Measurements from ENCODE around the gene HSPG2. TPM values are rescaled to one million over a fixed set of nuclear protein-coding genes. Genes with fewer than 3 reads are reported as not detected.

Gene HSPG2
- total RNA-seq, 2 donors from 2014 or later, result 684 to 846 TPM

- Histone ChIP-seq H3K27ac (no peak overlapping the region), H3K4me3 (no peak overlapping the region), H3K27me3 (replicated peaks; ENCODE audit: insufficient read depth) (no peaks in the 10 kb centered on the region), H3K4me1 (ENCODE audit: control insufficient read depth in 1 of 2, low read depth in 2 of 2) (peaks cover 0 to 8% of the 10 kb centered on the region in 2 donors), H3K36me3 (peaks cover 2% of the 10 kb centered on the region), H3K9me3 (no peaks in the 10 kb centered on the region)
- ATAC-seq (ENCODE audit: insufficient number of reproducible peaks, low FRiP score, low read depth) (no peak), DNase-seq (ENCODE audit: low spot score) (no peak)
- TF ChIP-seq, protein P1, sequence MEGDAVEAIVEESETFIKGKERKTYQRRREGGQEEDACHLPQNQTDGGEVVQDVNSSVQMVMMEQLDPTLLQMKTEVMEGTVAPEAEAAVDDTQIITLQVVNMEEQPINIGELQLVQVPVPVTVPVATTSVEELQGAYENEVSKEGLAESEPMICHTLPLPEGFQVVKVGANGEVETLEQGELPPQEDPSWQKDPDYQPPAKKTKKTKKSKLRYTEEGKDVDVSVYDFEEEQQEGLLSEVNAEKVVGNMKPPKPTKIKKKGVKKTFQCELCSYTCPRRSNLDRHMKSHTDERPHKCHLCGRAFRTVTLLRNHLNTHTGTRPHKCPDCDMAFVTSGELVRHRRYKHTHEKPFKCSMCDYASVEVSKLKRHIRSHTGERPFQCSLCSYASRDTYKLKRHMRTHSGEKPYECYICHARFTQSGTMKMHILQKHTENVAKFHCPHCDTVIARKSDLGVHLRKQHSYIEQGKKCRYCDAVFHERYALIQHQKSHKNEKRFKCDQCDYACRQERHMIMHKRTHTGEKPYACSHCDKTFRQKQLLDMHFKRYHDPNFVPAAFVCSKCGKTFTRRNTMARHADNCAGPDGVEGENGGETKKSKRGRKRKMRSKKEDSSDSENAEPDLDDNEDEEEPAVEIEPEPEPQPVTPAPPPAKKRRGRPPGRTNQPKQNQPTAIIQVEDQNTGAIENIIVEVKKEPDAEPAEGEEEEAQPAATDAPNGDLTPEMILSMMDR (IDR thresholded peaks at IDR 0.05), result no peak
Measured at GRCh38 chr1:21814981-21815582, 122.0 kb downstream of the HSPG2 start.

- Histone ChIP-seq H3K4me3 (peak overlapping the region; percentile 58), H3K36me3 (peaks cover 2% of the 10 kb centered on the region), H3K27ac (no peak overlapping the region), H3K9me3 (no peaks in the 10 kb centered on the region), H3K4me1 (ENCODE audit: control insufficient read depth in 1 of 2, low read depth in 2 of 2) (peaks cover 0 to 8% of the 10 kb centered on the region in 2 donors), H3K27me3 (replicated peaks; ENCODE audit: insufficient read depth) (no peaks in the 10 kb centered on the region)
- TF ChIP-seq, protein P1 (IDR thresholded peaks at IDR 0.05), result peak; percentile 59
- no peak for DNase-seq (ENCODE audit: low spot score)
- no peak for ATAC-seq (ENCODE audit: insufficient number of reproducible peaks, low FRiP score, low read depth)
Measured at GRCh38 chr1:21814241-21814918, 122.7 kb downstream of the HSPG2 start.

GRCh38 chr1:21813542-21813941 lies 123.6 kb downstream of the HSPG2 start:
- Histone ChIP-seq H3K4me1 (ENCODE audit: control insufficient read depth in 1 of 2, low read depth in 2 of 2) (peaks cover 0 to 8% of the 10 kb centered on the region in 2 donors), H3K4me3 (no peak overlapping the region), H3K9me3 (no peaks in the 10 kb centered on the region), H3K27me3 (replicated peaks; ENCODE audit: insufficient read depth) (no peaks in the 10 kb centered on the region), H3K36me3 (no peaks in the 10 kb centered on the region), H3K27ac (no peak overlapping the region)
- TF ChIP-seq, protein P1 (IDR thresholded peaks at IDR 0.05), result no peak
- no peak for ATAC-seq (ENCODE audit: insufficient number of reproducible peaks, low FRiP score, low read depth)
- DNase-seq (ENCODE audit: low spot score), result no peak

- Histone ChIP-seq H3K36me3 (no peaks in the 10 kb centered on the region), H3K4me1 (ENCODE audit: control insufficient read depth in 1 of 2, low read depth in 2 of 2) (peaks cover 0 to 8% of the 10 kb centered on the region in 2 donors), H3K9me3 (no peaks in the 10 kb centered on the region), H3K4me3 (no peak within 1 kb of the TSS), H3K27ac (no peak within 1 kb of the TSS), H3K27me3 (replicated peaks; ENCODE audit: insufficient read depth) (no peaks in the 10 kb centered on the region)
- ATAC-seq (ENCODE audit: insufficient number of reproducible peaks, low FRiP score, low read depth), result no peak
- DNase-seq (ENCODE audit: low spot score), result no peak
- TF ChIP-seq, protein P1 (IDR thresholded peaks at IDR 0.05), result no peak
Measured at GRCh38 chr1:21811875-21812305, 125.2 kb downstream of the HSPG2 start, which contains the start of gene LDLRAD2. Gene LDLRAD2 (plus strand): TSS chr1:21812265. CDS start chr1:21812452, 187 bp downstream.

DNA sequence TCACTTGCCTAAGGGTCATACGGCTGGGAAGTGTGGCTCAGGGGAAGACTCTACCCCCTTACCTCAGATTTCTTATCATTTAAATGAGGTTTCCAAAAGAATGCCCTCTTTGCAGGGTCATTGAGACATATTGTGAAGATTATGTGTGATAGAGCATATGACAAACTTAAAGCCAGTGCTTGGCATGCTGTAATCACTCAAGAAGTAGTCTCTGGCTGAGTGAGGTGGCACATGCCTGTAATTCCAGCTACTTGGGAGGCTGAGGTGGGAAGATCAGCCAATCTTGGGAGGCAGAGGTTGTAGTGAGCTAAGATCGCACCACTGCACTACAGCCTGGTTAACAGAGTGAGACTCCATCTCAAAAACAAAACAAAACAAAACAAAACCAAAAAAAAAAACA lies 132.6 kb downstream of the HSPG2 start:
- Histone ChIP-seq H3K27ac (no peak overlapping the region), H3K9me3 (no peaks in the 10 kb centered on the region), H3K27me3 (replicated peaks; ENCODE audit: insufficient read depth) (no peaks in the 10 kb centered on the region), H3K4me1 (ENCODE audit: control insufficient read depth in 1 of 2, low read depth in 2 of 2) (no peaks in the 10 kb centered on the region), H3K4me3 (no peak overlapping the region), H3K36me3 (no peaks in the 10 kb centered on the region)
- TF ChIP-seq, protein P1 (IDR thresholded peaks at IDR 0.05), result no peak
- DNase-seq (ENCODE audit: low spot score) (no peak), ATAC-seq (ENCODE audit: insufficient number of reproducible peaks, low FRiP score, low read depth) (no peak)

Measured in thoracic aorta (tissue), 2 donors.